Peyer's patch (tissue), 4 donors: Measurements from ENCODE around the gene SLIT2.

Experiments used
- POLR2A ChIP-seq, 2 donors: fragments of 450-650 bp; IDR thresholded peaks; one replicate each; pipeline ENCODE4 v1.5.1; 2017; ENCODE audit warnings: antibody characterized with exemption in 2 of 2, mild to moderate bottlenecking in 2 of 2, moderate library complexity in 2 of 2
- TF ChIP-seq, protein P1 (sequence below), 6 experiments: fragments of 450-650 bp in 4 of 6; fragments of 200-600 bp in 2 of 6; sonication (generic) in 1 of 6; IDR thresholded peaks; one replicate each; pipeline ENCODE4 v1.5.1; 2017 to 2019; ENCODE audit warnings: antibody characterized with exemption in 6 of 6, mild to moderate bottlenecking in 3 of 6, moderate library complexity in 1 of 6

- TF ChIP-seq, protein P1, sequence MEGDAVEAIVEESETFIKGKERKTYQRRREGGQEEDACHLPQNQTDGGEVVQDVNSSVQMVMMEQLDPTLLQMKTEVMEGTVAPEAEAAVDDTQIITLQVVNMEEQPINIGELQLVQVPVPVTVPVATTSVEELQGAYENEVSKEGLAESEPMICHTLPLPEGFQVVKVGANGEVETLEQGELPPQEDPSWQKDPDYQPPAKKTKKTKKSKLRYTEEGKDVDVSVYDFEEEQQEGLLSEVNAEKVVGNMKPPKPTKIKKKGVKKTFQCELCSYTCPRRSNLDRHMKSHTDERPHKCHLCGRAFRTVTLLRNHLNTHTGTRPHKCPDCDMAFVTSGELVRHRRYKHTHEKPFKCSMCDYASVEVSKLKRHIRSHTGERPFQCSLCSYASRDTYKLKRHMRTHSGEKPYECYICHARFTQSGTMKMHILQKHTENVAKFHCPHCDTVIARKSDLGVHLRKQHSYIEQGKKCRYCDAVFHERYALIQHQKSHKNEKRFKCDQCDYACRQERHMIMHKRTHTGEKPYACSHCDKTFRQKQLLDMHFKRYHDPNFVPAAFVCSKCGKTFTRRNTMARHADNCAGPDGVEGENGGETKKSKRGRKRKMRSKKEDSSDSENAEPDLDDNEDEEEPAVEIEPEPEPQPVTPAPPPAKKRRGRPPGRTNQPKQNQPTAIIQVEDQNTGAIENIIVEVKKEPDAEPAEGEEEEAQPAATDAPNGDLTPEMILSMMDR (IDR thresholded peaks at IDR 0.05), result no peak
- no peak for TF ChIP-seq POLR2A (IDR thresholded peaks at IDR 0.05)
Measured at GRCh38 chr4:20298986-20299385, 47.3 kb downstream of the SLIT2 start.
